ENCODE data around the gene MYL12A. TPM values are rescaled to one million over a fixed set of nuclear protein-coding genes. Genes with fewer than 3 reads are reported as not detected.

The MYL12A gene
- total and polyA plus RNA-seq, 2 of the 13 experiments (the other 11 are each of a cell fraction or from before 2014, with no cell fraction given): 261 to 277 TPM

GRCh38 chr18:3297025-3297984, 49.7 kb downstream of the MYL12A start:
- WGBS (ENCODE audit: low lambda C conversion rate): 3% methylated on average over 11 of the region's 18 CpGs
- no peaks in the 10 kb centered on the region for H3K9me3 ChIP-seq (ENCODE audit: low read length)
- peak overlapping the region; percentile 72 for H3K9ac ChIP-seq (ENCODE audit: insufficient read depth, low read depth, low read length)
- H3K27me3 ChIP-seq (ENCODE audit: control insufficient read depth in 1 of 2, insufficient read depth in 2 of 2, low read length in 2 of 2): no peaks in the 10 kb centered on the region; a peak in 1 of 5 replicates
- H3K79me2 ChIP-seq (ENCODE audit: insufficient read depth, low read length): no peaks in the 10 kb centered on the region
- ChIA-PET CTCF (ENCODE audit: low intra/inter-chr PET ratio, low total read pairs) (no interaction called here), POLR2A (interaction anchor here (0.6 to 2.2 kb wide), 15 partner anchors 13 to 368 kb away, joined by 3 to 25 read pairs (median 4); no protein-coding TSS in a partner anchor)
- in situ Hi-C loops (cut with HindIII; ENCODE audit: extremely low pct_ligation_motif_present, low pct_unique_long_range_greater_than_20kb) (no loop called here), intact Hi-C loops (cut with micrococcal nuclease; ENCODE audit: unreplicated experiment) (loop anchor here (5.0 kb wide), 2 partner anchors 370 to 390 kb away; no protein-coding TSS in a partner anchor)
- H3K4me1 ChIP-seq (ENCODE audit: insufficient read depth, low read length): peaks cover 11% of the 10 kb centered on the region; the same call in 1 of the 2 replicates
- peak overlapping the region; percentile 77 to 91 (median 80) for H3K4me3 ChIP-seq (replicated peaks in 1 of 3; ENCODE audit: insufficient read depth in 1 of 3, low read depth in 2 of 3, low read length in 3 of 3)
- FAIRE-seq (peak; percentile 97), ATAC-seq (peak; percentile 97), DNase-seq (ENCODE audit: low spot score) (peak; percentile 91)
- no peaks in the 10 kb centered on the region for H3K36me3 ChIP-seq (replicated peaks in 1 of 2; ENCODE audit: control insufficient read depth in 1 of 2, insufficient read depth in 2 of 2, low read length in 2 of 2)
- BruUV-seq (replicated peaks): TSS peak; percentile 93
- peak overlapping the region; percentile 96 for H3K4me2 ChIP-seq (ENCODE audit: low read depth, low read length)
- peak overlapping the region; percentile 58 for H3K27ac ChIP-seq (ENCODE audit: extremely low read length, insufficient read depth, low read length)
- H4K20me1 ChIP-seq (ENCODE audit: insufficient read depth, low read length): no peaks in the 10 kb centered on the region
- peak overlapping the region; percentile 86 for H2AFZ ChIP-seq (ENCODE audit: low read length)
- TF ChIP-seq SP2 (CRISPR knock-in tag; IDR thresholded peaks at IDR 0.05) (no peak), SIN3B (IDR thresholded peaks at IDR 0.05; ENCODE audit: low read length) (no peak), REXO4 (CRISPR knock-in tag; IDR thresholded peaks at IDR 0.05; ENCODE audit: borderline replicate concordance) (no peak), ZNF784 (CRISPR knock-in tag; IDR thresholded peaks at IDR 0.05; ENCODE audit: borderline replicate concordance) (no peak), ZFP36L1 (CRISPR knock-in tag; IDR thresholded peaks at IDR 0.05) (no peak), NFKBIZ (CRISPR knock-in tag; IDR thresholded peaks at IDR 0.05) (peak; percentile 67; the same call in 1 of the 2 replicates), ZNF407 (CRISPR knock-in tag; IDR thresholded peaks at IDR 0.05; ENCODE audit: not compliant biosample characterization) (no peak), BCLAF1 (IDR thresholded peaks at IDR 0.05) (no peak), NFE2L1 (CRISPR knock-in tag; IDR thresholded peaks at IDR 0.05; ENCODE audit: borderline replicate concordance) (no peak), HIVEP1 (CRISPR knock-in tag; IDR thresholded peaks at IDR 0.05) (no peak)
